Subcutaneous abdominal adipose tissue (tissue), 5 donors: Measurements from ENCODE around the gene UBE2S.

Source experiments
- H3K27ac ChIP-seq: one replicate; pipeline ENCODE4 v1.7.0; 2013; ENCODE audit warnings: low read depth, mild to moderate bottlenecking, inconsistent platforms, low read length, moderate library complexity
- H3K27me3 ChIP-seq, 5 donors: one replicate each; pipeline ENCODE4 v1.7.0; 2013; ENCODE audit warnings: low read length in 5 of 5, inconsistent platforms in 1 of 5; ENCODE audit not compliant: control insufficient read depth in 5 of 5, insufficient read depth in 4 of 5
- H3K36me3 ChIP-seq, 5 donors: one replicate each; pipeline ENCODE4 v1.7.0; 2013; ENCODE audit warnings: low read length in 5 of 5; ENCODE audit not compliant: control insufficient read depth in 5 of 5, insufficient read depth in 5 of 5
- H3K4me1 ChIP-seq, 5 donors: one replicate each; pipeline ENCODE4 v1.7.0; 2013; ENCODE audit warnings: low read length in 5 of 5, mild to moderate bottlenecking in 3 of 5, moderate library complexity in 1 of 5; ENCODE audit not compliant: control insufficient read depth in 5 of 5, insufficient read depth in 5 of 5
- H3K4me3 ChIP-seq, 5 donors: one replicate each; pipeline ENCODE4 v1.7.0; 2013; ENCODE audit warnings: low read length in 5 of 5, low read depth in 1 of 5
- H3K9ac ChIP-seq, 5 donors: one replicate each; pipeline ENCODE4 v1.7.0; 2013; ENCODE audit warnings: low read length in 5 of 5, mild to moderate bottlenecking in 4 of 5, moderate library complexity in 3 of 5
- H3K9me3 ChIP-seq, 5 donors: one replicate each; pipeline ENCODE4 v1.7.0; 2013; ENCODE audit warnings: low read length in 5 of 5; ENCODE audit not compliant: control insufficient read depth in 5 of 5
- donor health status: healthy.
- donor health status: healthy.
- donor health status: healthy.
- donor health status: healthy.
- donor health status: healthy.

Gene UBE2S

GRCh38 chr19:55365964-55366363 lies 41.6 kb downstream of the UBE2S start:
- peaks cover 20 to 35% (median 25%) of the 10 kb centered on the region in 5 donors for H3K27me3 ChIP-seq
- peaks cover 0 to 12% (median 8%) of the 10 kb centered on the region in 5 donors for H3K4me1 ChIP-seq
- H3K4me3 ChIP-seq: no peak overlapping the region
- H3K27ac ChIP-seq: no peak overlapping the region
- no peaks in the 10 kb centered on the region for H3K36me3 ChIP-seq
- H3K9ac ChIP-seq: no peak overlapping the region
- no peaks in the 10 kb centered on the region for H3K9me3 ChIP-seq

GRCh38 chr19:55365245-55365644 lies 42.3 kb downstream of the UBE2S start:
- no peaks in the 10 kb centered on the region for H3K36me3 ChIP-seq
- no peak overlapping the region for H3K4me3 ChIP-seq
- H3K9me3 ChIP-seq: no peaks in the 10 kb centered on the region
- no peak overlapping the region for H3K9ac ChIP-seq
- H3K4me1 ChIP-seq: peaks cover 0 to 12% (median 8%) of the 10 kb centered on the region in 5 donors
- H3K27me3 ChIP-seq: peaks cover 16 to 30% (median 20%) of the 10 kb centered on the region in 5 donors
- H3K27ac ChIP-seq: no peak overlapping the region

- Histone ChIP-seq H3K27me3 (peaks cover 3 to 13% (median 5%) of the 10 kb centered on the region in 5 donors), H3K36me3 (no peaks in the 10 kb centered on the region), H3K9me3 (no peaks in the 10 kb centered on the region), H3K4me3 (no peak within 1 kb of the TSS), H3K9ac (no peak within 1 kb of the TSS), H3K27ac (no peak within 1 kb of the TSS), H3K4me1 (no peaks in the 10 kb centered on the region)
These were observed 44.4 kb downstream of the UBE2S start, which contains the start of gene GARIN5B for GRCh38 chr19:55362990-55363716. GARIN5B (minus strand) TSS chr19:55363260; CDS start chr19:55363066, 194 bp downstream.

DNA sequence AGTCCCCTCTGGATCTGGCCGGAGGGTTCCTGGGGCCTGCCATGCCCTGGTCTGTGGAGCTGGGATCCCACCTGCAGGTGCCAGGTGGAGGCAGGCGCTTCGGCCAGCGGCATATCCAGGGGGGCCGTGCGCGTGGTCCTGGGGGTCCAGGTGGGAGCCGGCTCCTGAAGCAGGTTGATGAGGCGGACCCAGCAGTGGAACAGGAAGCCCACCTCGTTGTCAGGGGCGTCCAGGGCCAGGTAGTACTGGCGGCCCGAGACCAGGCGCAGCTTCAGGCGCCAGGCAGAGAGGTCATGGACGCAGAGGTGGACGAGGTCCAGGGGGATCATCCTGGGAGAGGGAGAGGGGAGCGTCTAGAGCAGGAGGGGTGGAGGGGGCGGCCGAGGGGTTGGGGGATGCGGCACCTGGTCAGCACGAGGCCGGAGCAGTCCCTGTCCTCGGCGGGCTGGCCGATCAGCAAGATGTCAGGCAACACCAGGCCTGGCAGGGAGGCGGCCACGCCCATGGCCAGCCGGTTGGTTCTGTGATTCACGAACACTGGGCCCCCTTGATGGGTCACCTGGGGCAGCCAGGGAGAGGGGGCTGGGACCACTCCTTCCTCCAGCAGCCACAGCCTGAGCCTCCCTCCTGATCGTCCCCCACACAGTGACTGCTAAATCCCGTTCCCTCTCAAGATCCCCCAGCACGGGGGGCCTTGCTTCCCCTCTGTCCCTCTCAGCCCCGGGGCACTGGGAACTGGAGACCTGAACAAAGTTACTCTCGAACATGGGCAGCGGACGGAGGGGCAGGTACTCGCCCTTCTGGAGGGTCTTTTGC lies 45.2 kb downstream of the UBE2S start:
- Histone ChIP-seq H3K4me3 (no peak overlapping the region), H3K4me1 (no peaks in the 10 kb centered on the region), H3K27ac (no peak overlapping the region), H3K27me3 (peaks cover 0 to 9% (median 1%) of the 10 kb centered on the region in 5 donors), H3K9ac (no peak overlapping the region), H3K36me3 (no peaks in the 10 kb centered on the region), H3K9me3 (no peaks in the 10 kb centered on the region)

- Histone ChIP-seq H3K27me3 (peaks cover 0 to 11% (median 6%) of the 10 kb centered on the region in 5 donors), H3K9me3 (no peaks in the 10 kb centered on the region), H3K4me1 (no peaks in the 10 kb centered on the region), H3K27ac (no peak overlapping the region), H3K36me3 (no peaks in the 10 kb centered on the region), H3K4me3 (no peak overlapping the region), H3K9ac (no peak overlapping the region)
These were observed 46.7 kb downstream of the UBE2S start for GRCh38 chr19:55360902-55361301.

GRCh38 chr19:55358943-55359908 lies 48.4 kb downstream of the UBE2S start:
- H3K36me3 ChIP-seq: no peaks in the 10 kb centered on the region
- peaks cover 0 to 16% (median 13%) of the 10 kb centered on the region in 5 donors for H3K27me3 ChIP-seq
- no peak overlapping the region for H3K9ac ChIP-seq
- H3K9me3 ChIP-seq: no peaks in the 10 kb centered on the region
- H3K4me3 ChIP-seq: no peak overlapping the region
- no peaks in the 10 kb centered on the region for H3K4me1 ChIP-seq
- no peak overlapping the region for H3K27ac ChIP-seq

DNA sequence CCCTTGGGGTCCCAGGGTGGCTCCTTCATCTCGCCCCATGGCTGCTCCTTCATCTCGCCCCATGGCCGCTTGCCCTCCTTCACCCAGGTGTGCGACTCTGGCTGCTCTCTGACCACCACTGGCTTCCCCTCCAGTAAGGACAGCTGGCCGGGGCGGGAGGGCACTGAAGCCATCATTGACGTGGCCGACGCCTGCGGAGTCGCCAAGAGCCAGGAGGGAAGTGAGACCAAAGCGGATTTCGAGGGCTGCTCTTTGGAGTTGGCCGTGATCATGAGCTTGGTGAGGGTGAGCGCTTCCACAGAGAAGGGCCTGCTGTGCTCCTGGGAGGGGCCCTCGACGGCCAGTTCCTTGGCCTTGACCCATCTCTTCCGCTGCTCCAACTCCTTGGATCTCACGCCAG lies 49.1 kb downstream of the UBE2S start:
- H3K27ac ChIP-seq: no peak overlapping the region
- H3K4me3 ChIP-seq: no peak overlapping the region
- H3K4me1 ChIP-seq: peaks cover 0 to 5% (median 4%) of the 10 kb centered on the region in 5 donors
- no peaks in the 10 kb centered on the region for H3K36me3 ChIP-seq
- H3K27me3 ChIP-seq: peaks cover 4 to 23% (median 16%) of the 10 kb centered on the region in 5 donors
- no peak overlapping the region for H3K9ac ChIP-seq
- no peaks in the 10 kb centered on the region for H3K9me3 ChIP-seq

DNA sequence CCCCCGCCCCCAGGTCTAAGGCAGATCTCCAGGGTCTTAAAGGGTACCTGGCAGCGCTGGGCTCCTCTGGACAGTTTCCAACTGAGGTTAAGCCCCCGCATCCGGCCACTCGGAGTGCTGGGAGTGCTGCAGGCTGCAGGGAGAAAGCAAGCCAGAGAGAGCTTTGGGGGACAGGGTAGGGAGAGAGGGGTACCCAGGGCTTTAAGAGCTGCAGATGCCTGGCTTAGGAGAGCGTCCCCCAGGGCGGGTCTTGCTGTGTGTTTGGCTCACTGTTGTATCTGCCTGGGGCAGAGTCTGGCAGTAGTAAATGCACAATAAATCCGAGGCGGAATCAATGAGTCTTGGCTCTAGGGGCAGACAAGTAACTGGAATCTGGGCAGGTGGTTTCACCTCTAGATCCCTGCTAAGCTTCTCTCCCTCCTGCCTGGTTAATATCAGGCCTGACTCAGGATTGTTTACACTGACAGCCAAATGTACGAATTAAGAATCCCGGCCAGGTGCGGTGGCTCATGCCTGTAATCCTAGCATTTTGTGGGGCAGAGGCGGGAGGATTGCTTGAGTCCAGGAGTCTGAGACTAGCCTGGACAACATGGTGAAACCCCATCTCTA lies 52.3 kb downstream of the UBE2S start:
- no peaks in the 10 kb centered on the region for H3K9me3 ChIP-seq
- H3K27me3 ChIP-seq: peaks cover 26 to 48% (median 40%) of the 10 kb centered on the region in 5 donors
- H3K27ac ChIP-seq: no peak overlapping the region
- peaks cover 0 to 10% (median 9%) of the 10 kb centered on the region in 5 donors for H3K4me1 ChIP-seq
- H3K36me3 ChIP-seq: no peaks in the 10 kb centered on the region
- H3K4me3 ChIP-seq: no peak overlapping the region
- H3K9ac ChIP-seq: no peak overlapping the region

DNA sequence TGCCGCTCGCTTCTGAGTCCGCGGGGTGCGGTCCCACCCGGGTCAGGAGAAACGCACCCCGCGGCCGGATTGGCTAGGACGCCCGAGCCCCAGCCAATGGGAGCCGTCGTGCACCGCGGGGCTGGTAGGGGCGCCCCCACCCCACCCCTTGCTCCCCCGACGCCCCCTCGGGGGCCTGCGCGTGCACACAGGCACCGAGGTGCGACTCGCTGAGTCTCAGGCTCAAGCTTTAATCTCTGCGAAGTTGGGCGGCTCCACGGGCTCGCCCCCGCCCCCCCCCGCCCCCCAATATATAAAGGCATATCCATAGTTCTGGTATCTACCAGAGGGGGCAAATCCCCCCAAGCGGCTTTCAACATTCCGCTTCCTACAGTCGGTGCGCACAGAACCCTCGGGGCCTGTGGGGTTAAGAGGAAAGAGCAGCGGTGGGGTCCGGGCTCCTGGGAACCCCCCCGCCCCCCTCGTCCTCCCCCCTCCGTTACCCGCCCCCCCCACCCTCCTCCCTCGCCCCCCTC lies 52.8 kb downstream of the UBE2S start, which contains the start of gene COX6B2:
Gene COX6B2 (minus strand): TSS at position 22 of the 515 bp plus-strand sequence. CDS start 198 bp downstream, outside the sequence.
- Histone ChIP-seq H3K27me3 (peaks cover 26 to 51% (median 42%) of the 10 kb centered on the region in 5 donors), H3K4me3 (peak within 1 kb of the TSS in 4 of 5 donors; percentile 2 to 57 (median 42)), H3K27ac (no peak within 1 kb of the TSS), H3K36me3 (no peaks in the 10 kb centered on the region), H3K9ac (no peak within 1 kb of the TSS), H3K9me3 (no peaks in the 10 kb centered on the region), H3K4me1 (peaks cover 0 to 10% (median 9%) of the 10 kb centered on the region in 5 donors)
